ENCODE results near the gene PLIN5.

GRCh38 chr19:4573682-4574081, 38.7 kb upstream of the PLIN5 start:
- no peak for TF ChIP-seq CTCF (IDR thresholded peaks at IDR 0.05; ENCODE audit: poor library complexity)
- no peak for TF ChIP-seq EZH2 (IDR thresholded peaks at IDR 0.05; ENCODE audit: borderline replicate concordance)
- TF ChIP-seq EZH2phosphoT487 (IDR thresholded peaks at IDR 0.05; ENCODE audit: low read depth, severe bottlenecking, unreplicated experiment) = no peak
